ENCODE measurements around the gene CYB5D1.

DNA sequence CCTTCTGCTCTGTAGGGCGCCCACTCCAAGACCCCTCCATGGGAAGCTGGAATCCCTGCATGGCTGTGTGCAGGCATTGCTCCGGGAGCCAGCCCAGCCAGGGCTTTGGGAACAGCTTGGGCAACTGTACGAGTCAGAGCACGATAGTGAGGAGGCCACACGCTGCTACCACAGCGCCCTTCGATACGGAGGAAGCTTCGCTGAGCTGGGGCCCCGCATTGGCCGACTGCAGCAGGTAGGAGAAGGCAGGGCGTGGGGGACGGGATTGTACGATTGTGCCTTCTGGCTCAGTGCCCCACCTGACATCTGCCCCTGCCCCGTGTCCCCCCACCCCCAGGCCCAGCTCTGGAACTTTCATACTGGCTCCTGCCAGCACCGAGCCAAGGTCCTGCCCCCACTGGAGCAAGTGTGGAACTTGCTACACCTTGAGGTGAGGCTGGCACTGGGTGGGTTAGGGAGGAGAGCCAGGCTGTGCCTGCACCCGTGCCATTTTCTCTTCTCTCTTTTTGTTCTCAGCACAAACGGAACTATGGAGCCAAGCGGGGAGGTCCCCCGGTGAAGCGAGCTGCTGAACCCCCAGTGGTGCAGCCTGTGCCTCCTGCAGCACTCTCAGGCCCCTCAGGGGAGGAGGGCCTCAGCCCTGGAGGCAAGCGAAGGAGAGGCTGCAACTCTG is 11.6 kb upstream of the CYB5D1 start:
- TF ChIP-seq, protein P1, sequence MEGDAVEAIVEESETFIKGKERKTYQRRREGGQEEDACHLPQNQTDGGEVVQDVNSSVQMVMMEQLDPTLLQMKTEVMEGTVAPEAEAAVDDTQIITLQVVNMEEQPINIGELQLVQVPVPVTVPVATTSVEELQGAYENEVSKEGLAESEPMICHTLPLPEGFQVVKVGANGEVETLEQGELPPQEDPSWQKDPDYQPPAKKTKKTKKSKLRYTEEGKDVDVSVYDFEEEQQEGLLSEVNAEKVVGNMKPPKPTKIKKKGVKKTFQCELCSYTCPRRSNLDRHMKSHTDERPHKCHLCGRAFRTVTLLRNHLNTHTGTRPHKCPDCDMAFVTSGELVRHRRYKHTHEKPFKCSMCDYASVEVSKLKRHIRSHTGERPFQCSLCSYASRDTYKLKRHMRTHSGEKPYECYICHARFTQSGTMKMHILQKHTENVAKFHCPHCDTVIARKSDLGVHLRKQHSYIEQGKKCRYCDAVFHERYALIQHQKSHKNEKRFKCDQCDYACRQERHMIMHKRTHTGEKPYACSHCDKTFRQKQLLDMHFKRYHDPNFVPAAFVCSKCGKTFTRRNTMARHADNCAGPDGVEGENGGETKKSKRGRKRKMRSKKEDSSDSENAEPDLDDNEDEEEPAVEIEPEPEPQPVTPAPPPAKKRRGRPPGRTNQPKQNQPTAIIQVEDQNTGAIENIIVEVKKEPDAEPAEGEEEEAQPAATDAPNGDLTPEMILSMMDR (IDR thresholded peaks at IDR 0.05): no peak
- TF ChIP-seq POLR2A (IDR thresholded peaks at IDR 0.05) (no peak), POLR2AphosphoS5 (IDR thresholded peaks at IDR 0.05) (no peak)

Data from prostate gland (tissue), 2 donors.